COLO829 (cell line): ENCODE data around the gene SF3B5.
"Not testable (repeated sequence)": the region's sequence is repeated elsewhere in the genome, so short reads cannot be mapped to it uniquely, and the experiment has no call there.

Experiments used
- DNase-seq: peaks from one replicate; pipeline ENCODE4 v3.0.0; 2012; ENCODE audit warnings: low spot score

The SF3B5 gene

DNA sequence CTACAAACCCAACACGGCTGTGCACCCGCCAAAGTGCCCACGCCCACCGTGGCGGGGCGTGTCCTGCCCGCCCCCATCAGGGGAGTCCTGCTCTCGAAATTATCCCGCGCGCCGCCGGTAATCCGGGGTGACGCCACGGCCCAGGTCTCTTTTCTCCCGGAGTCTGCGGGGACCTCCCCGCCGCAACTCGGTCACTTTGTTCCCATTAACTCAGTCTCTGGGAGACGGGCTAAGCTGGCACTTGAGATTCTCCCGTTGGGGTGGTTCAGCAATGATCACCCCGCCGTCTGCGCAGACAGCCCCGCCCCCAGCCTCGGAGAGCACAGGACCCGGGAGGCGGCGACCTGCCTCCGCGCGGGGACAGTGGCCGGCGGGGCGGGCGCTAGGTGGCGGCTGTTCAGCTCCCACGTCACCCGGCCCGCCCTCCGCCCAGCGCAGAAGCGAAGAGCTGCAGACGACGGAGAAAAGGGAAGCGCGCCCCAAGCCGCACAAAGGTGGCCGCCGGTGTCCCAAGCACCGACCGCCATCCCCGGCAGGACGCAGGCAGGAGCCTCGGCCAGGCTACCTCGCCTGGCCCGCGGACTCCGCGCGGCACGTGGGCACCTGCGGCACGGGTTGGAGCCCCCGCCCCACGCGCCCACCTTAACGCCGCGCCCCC is 31.5 kb downstream of the SF3B5 start:
- DNase-seq: no peak

DNA sequence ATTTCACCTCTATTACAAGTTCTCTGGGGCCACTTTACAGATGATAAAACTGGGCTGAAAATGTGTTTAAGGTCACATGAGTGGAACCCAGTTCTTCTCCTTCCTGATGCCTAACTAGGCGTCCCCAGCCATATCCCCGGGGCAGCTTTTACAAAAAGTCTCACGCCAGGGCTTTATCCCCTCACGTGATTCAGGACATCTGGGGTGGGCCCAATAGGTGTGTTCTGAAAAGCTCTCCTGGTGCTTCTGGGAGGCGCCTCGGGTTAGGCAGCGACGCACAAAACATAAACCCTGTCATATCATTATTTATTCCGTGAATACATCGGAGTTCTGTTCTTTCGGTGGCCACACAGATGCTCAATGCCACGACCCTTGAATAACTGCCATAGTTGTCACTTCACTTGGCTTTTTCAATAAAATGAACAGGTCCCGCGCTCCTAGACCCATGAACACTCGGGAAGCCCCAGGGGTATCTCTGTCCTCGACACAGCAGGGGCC is 32.1 kb downstream of the SF3B5 start:
- DNase-seq: no peak

DNA sequence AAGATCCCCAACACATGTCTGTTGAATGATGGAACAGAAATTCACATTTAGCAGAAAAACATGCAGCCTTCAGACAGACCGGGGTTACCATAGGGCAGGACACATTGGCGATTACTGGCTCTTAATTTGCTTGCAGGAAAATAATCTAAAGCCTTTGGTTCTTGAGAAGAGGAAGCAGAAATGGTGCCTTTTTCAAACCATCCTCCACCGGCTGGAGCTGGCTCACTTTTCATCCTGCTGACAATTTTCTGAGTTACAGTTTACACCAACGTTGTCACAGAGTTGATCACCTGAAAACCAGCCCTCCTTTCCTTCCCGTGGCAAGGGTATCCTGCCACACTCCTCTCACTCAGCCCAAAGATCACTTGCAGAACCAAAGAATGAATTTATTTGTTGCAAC is 32.6 kb downstream of the SF3B5 start:
- DNase-seq: no peak

DNA sequence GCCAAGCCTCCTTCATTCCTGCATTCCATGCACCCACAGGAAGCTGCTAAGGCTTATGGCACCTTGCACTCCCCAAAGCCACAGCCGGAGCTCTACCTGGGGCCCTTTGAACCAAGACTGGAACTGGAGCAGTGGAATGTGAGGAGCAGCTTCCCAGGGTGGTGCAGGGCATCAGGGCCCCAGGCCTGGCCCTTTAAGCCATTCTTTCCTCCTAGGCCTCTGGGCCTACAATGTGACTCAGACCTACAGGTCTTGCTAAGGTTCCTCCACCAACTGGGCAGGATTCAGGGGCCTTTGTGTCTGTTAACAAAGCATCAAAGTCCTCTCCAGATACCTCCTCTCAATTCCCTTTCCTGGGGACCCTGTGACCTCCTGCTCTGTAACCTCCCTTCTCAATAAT is 36.2 kb downstream of the SF3B5 start:
- DNase-seq: no peak

DNA sequence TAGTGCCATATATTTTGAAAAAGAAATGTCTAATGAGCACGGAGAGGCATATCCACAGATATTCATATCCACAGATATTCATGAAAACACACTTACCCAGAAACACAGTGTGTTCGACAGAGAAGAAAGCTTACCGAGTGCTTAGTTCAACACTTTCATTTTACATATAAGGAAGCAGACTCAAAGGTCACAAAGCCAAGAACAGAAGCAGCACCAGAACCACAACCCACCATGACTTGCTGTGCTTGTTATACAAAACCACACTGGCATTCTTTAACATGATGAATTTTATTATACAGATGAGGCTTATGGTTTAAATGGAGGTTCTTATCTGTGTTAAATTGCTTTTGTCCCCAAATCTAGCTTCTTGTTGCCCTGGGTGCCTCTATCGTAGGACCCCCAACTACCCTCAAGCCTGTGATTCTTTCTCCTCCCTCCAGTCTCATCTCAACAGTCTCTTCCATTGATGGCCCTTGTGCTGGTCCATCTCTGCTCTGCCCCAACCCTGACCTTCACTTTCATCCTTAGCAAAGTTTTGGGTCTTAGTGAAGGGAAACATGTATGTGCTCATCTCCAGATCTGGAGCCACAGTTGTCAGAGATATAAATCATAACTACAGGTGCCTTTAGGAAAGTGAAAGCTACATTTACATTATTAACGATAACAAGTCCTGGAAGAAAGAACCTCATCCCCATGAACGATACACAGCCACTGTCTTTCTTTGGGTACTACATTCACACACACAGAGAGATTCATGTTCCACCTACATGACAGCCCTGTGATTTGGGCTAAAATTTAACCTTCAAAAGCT is 40.0 kb downstream of the SF3B5 start:
- DNase-seq: no peak

DNA sequence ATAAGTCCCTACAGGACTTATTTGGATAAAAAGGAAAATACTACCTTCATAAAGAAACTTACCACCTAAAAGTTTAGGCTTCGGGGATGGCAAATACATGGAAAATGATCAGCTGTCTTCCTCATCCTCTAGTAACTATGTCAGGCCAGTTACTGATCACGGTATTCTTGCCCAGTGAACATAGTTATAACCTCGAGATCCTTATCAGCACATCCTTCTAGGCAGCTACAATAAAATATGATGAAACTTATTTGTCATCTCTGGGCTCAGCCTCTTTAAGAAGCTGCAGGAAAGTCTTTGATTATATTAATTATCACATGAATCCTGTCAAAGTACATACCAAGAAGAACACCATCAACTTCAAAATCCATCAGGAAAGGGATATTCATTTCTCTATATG is 41.8 kb downstream of the SF3B5 start:
- DNase-seq: no peak

DNA sequence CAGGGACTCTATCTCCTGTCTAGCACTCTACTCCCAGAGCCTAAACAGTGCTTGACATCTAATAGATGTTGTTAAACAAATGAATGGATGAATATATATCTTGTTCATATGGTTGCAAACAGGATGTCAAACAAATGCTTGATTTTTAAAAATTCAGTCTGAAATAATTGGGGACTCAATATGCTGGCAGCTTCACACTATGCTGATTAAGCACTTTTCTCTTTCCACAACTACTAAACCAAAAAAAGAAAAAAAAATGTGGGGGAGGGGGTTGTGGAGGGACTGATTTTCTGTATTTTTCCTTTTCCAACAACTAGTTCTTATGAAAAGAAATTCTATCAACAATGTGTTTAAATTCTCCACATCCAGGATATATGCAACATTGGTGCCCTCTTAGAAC is 42.9 kb downstream of the SF3B5 start:
- DNase-seq: no peak

DNA sequence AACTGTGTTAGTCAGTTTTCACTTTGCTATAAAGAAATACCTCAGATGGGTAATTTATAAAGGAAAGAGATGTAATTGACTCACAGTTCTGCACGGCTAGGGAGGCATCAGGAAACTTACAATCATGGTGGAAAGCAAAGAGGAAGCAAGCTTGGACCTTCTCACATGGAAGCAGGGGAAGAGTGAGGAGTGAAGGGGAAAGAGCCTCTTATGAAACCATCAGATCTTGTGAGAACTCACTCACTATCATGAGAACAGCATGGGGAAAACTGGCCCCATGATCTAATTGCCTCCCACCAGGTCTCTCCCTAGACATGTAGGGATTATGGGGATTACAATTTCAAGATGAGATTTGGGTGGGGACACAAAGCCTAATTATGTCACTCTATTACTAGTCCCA is 46.0 kb downstream of the SF3B5 start:
- no peak for DNase-seq

DNA sequence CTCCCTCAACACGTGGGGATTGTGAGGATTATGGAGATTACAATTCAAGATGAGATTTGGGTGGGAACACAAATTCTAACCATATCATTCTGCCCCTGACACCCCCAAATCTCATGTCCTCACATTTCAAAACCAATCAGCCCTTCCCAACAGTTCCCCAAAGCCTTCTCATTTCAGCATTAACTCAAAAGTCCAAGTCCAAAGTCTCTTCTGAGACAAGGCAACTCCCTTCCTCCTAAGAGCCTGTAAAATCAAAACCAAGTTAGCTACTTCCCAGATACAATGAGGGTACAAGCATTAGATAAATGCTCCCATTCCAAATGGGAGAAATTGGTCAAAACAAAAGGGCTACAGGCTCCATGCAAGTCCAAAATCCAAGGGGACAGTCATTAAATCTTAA is 47.7 kb downstream of the SF3B5 start:
- no peak for DNase-seq

DNA sequence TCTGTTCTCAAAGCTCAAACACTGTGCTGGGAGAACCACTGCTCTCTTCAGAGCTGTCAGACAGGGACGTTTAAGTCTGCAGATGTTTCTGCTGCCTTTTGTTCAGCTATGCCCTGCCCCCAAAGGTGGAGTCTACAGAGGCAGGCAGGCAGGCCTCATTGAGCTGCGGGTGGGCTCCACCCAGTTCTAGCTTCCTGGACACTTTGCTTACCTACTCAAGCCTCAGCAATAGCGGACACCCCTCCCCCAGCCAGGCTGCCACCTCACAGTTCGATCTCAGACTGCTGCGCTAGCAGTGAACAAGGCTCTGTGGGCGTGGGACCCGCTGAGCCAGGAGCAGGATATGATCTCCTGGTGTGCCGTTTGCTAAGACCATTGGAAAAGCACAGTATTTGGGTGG is 48.7 kb downstream of the SF3B5 start:
- not testable (repeated sequence) for DNase-seq

DNA sequence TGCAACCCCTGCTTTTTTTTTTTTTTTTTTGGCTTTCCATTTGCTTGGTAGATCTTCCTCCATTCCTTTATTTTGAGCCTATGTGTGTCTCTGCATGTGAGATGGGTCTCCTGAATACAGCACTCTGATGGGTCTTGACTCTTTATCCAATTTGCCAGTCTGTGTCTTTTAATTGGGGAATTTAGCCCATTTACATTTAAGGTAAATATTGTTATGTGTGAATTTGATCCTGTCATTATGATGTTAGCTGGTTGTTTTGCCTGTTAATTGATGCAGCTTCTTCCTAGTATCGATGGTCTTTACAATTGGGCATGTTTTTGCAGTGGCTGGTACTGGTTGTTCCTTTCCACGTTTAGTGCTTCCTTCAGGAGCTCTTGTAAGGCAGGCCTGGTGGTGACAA is 50.4 kb downstream of the SF3B5 start:
- DNase-seq: not testable (repeated sequence)
